DND-41 (cell line): ENCODE data around the gene PFAS.

Experiments used
- ATAC-seq: fragments of 200-7000 bp; cut with Tn5 transposase; 3 replicates; pipeline ENCODE4 v1.9.1; 2021; ENCODE audit warnings: low read depth; ENCODE audit not compliant: insufficient read depth
- DNase-seq: peaks from one replicate; pipeline ENCODE4 v3.0.0-alpha.2; 2020
- H2AFZ ChIP-seq: 2 replicates; pipeline ENCODE4 v1.6.0; 2012; ENCODE audit warnings: low read depth, low read length
- H3K27ac ChIP-seq: 2 replicates; pipeline ENCODE4 v1.5.1; 2012; ENCODE audit warnings: low read length, inconsistent platforms
- H3K27me3 ChIP-seq: fragments of 200-600 bp; sonication (generic); 2 replicates; pipeline ENCODE4 v1.6.0; 2012; ENCODE audit warnings: low read length, mild to moderate bottlenecking, inconsistent platforms; ENCODE audit not compliant: insufficient read depth, poor library complexity
- H3K36me3 ChIP-seq: 2 replicates; pipeline ENCODE4 v1.5.1; 2012; ENCODE audit warnings: low read length, inconsistent platforms; ENCODE audit not compliant: insufficient read depth
- H3K4me1 ChIP-seq: 2 replicates; pipeline ENCODE4 v1.5.1; 2012; ENCODE audit warnings: mild to moderate bottlenecking, low read length; ENCODE audit not compliant: insufficient read depth
- H3K4me2 ChIP-seq: 2 replicates; pipeline ENCODE4 v1.6.0; 2012; ENCODE audit warnings: mild to moderate bottlenecking, moderate library complexity, low read length, inconsistent platforms; ENCODE audit not compliant: insufficient read depth
- H3K4me3 ChIP-seq, 2 experiments: fragments of 200-600 bp in 1 of 2; shearing (Covaris generic) in 1 of 2; 2 replicates each; pipeline ENCODE4 v1.5.1; 2012 to 2016; ENCODE audit warnings: inconsistent platforms in 2 of 2, low read length in 2 of 2, mild to moderate bottlenecking in 2 of 2, low read depth in 1 of 2, moderate library complexity in 1 of 2
- H3K79me2 ChIP-seq: 2 replicates; pipeline ENCODE4 v1.6.0; 2012; ENCODE audit warnings: low read length, inconsistent platforms; ENCODE audit not compliant: insufficient read depth
- H3K9ac ChIP-seq: 2 replicates; pipeline ENCODE4 v1.6.0; 2012; ENCODE audit warnings: low read depth, mild to moderate bottlenecking, inconsistent platforms, low read length, moderate library complexity
- H3K9me3 ChIP-seq: 2 replicates; pipeline ENCODE4 v1.5.1; 2012; ENCODE audit warnings: low read length, moderate library complexity, mild to moderate bottlenecking, inconsistent platforms; ENCODE audit not compliant: insufficient read depth, severe bottlenecking
- H4K20me1 ChIP-seq: 2 replicates; pipeline ENCODE4 v1.6.0; 2012; ENCODE audit warnings: low read length; ENCODE audit not compliant: insufficient read depth
- CTCF ChIP-seq: IDR thresholded peaks from 2 replicates; pipeline ENCODE4 v1.5.1; 2012; ENCODE audit warnings: borderline replicate concordance, low read length, moderate library complexity, mild to moderate bottlenecking; ENCODE audit not compliant: poor library complexity, severe bottlenecking; ENCODE audit errors: extremely low read depth
- EZH2 ChIP-seq: IDR thresholded peaks from 3 replicates; pipeline ENCODE4 v1.6.1; 2012; ENCODE audit warnings: borderline replicate concordance, low read depth, mild to moderate bottlenecking, moderate library complexity, low read length, inconsistent platforms; ENCODE audit not compliant: severe bottlenecking

PFAS gene

GRCh38 chr17:8237886-8238285, 11.2 kb upstream of the PFAS start:
- Histone ChIP-seq H3K9me3 (no peaks in the 10 kb centered on the region), H3K4me3 (no peak overlapping the region), H3K36me3 (peaks cover 92% of the 10 kb centered on the region), H3K4me2 (no peak overlapping the region), H4K20me1 (peaks cover 3% of the 10 kb centered on the region; the same call in 1 of the 2 replicates), H3K27me3 (no peaks in the 10 kb centered on the region), H3K79me2 (peaks cover 26% of the 10 kb centered on the region), H2AFZ (no peak overlapping the region), H3K4me1 (no peaks in the 10 kb centered on the region), H3K9ac (no peak overlapping the region), H3K27ac (no peak overlapping the region)
- TF ChIP-seq CTCF (no peak), EZH2 (no peak)
- ATAC-seq (no peak), DNase-seq (no peak)

GRCh38 chr17:8243827-8244226, 5.3 kb upstream of the PFAS start:
- TF ChIP-seq EZH2 (no peak), CTCF (peak; percentile 35)
- H3K9ac ChIP-seq = no peak overlapping the region
- 0 out of 2 replicates have a peak overlapping the region, but pooled peaks have one; percentile 12 for H3K4me2 ChIP-seq
- ATAC-seq (no peak), DNase-seq (peak; percentile 20)
- H3K4me3 ChIP-seq = no peak overlapping the region
- H3K27me3 ChIP-seq = no peaks in the 10 kb centered on the region
- H4K20me1 ChIP-seq = peaks cover 6% of the 10 kb centered on the region; the same call in 1 of the 2 replicates
- peaks cover 33% of the 10 kb centered on the region for H3K4me1 ChIP-seq
- no peaks in the 10 kb centered on the region for H3K9me3 ChIP-seq
- peaks cover 75% of the 10 kb centered on the region for H3K79me2 ChIP-seq
- H3K27ac ChIP-seq = peak overlapping the region; percentile 18; the same call in 1 of the 2 replicates
- H2AFZ ChIP-seq = no peak overlapping the region
- H3K36me3 ChIP-seq = peaks cover 54% of the 10 kb centered on the region

- ATAC-seq = no peak
- H3K36me3 ChIP-seq = peaks cover 45% of the 10 kb centered on the region
These were observed 4.3 kb upstream of the PFAS start for GRCh38 chr17:8244768-8245167.

More at GRCh38 chr17:8244768-8245167, 4.3 kb upstream of the PFAS start:
- H3K79me2 ChIP-seq = peaks cover 75% of the 10 kb centered on the region
- H3K27ac ChIP-seq = no peak overlapping the region
- H3K4me1 ChIP-seq = peaks cover 36% of the 10 kb centered on the region
- no peak overlapping the region for H3K4me2 ChIP-seq
- H2AFZ ChIP-seq = no peak overlapping the region
- no peaks in the 10 kb centered on the region for H3K9me3 ChIP-seq
- no peak overlapping the region for H3K9ac ChIP-seq
- H4K20me1 ChIP-seq = peaks cover 6% of the 10 kb centered on the region; the same call in 1 of the 2 replicates
- H3K27me3 ChIP-seq = no peaks in the 10 kb centered on the region
- no peak for DNase-seq
- no peak overlapping the region for H3K4me3 ChIP-seq
- no peak for TF ChIP-seq CTCF
- no peak for TF ChIP-seq EZH2
